GM12872 (cell line): Measurements from ENCODE around the gene NUDC.

ENCODE experiments used
- CTCF ChIP-seq: IDR thresholded peaks from 3 replicates; pipeline ENCODE4 v1.5.1; 2011; ENCODE audit warnings: low read depth, mild to moderate bottlenecking, low read length, moderate library complexity; ENCODE audit not compliant: insufficient read depth

Gene NUDC

GRCh38 chr1:26981146-26981846 lies 59.8 kb downstream of the NUDC start:
- TF ChIP-seq CTCF, result no peak

GRCh38 chr1:26983863-26984262 lies 62.3 kb downstream of the NUDC start:
- no peak for TF ChIP-seq CTCF

DNA sequence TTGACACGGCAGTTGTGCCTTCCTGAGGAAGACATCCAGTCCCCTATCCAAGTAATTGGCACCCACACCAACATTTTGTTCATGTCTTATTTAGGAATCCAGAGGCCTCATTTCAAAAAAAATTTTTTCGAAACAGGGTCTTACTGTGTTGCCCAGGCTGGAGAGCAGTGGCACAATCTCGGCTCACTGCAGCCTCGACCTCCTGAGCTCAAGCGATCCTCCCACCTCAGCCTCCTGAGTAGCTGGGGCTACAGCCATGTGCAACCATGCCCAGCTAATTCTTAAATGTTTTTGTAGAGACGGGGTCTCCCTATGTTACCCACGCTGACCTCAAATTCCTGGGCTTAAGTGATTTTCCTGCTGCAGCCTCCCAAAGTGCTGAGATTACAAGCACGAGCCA lies 62.7 kb downstream of the NUDC start:
- no peak for TF ChIP-seq CTCF

GRCh38 chr1:26986658-26987057 lies 65.1 kb downstream of the NUDC start:
- no peak for TF ChIP-seq CTCF

- TF ChIP-seq CTCF, result no peak
Observed at GRCh38 chr1:26991310-26992116, 70.0 kb downstream of the NUDC start.

- TF ChIP-seq CTCF, result no peak
Observed at GRCh38 chr1:26993237-26994019, 71.9 kb downstream of the NUDC start, which contains the start of gene TRNP1. Gene TRNP1 (plus strand): TSS chr1:26993692. CDS start chr1:26993787, 95 bp downstream.

- no peak for TF ChIP-seq CTCF
Observed at GRCh38 chr1:26994020-26994786, 72.7 kb downstream of the NUDC start.
